ENCODE data around the gene DOK7. TPM values are rescaled to one million over a fixed set of nuclear protein-coding genes. Genes with fewer than 3 reads are reported as not detected.

The DOK7 gene
- total RNA-seq, 1 experiment from 2014 or later, result 7.6 TPM

- Histone ChIP-seq H3K36me3 (ENCODE audit: low read depth) (no peaks in the 10 kb centered on the region), H2AFZ (no peak overlapping the region), H3K27ac (no peak overlapping the region), H3K27me3 (ENCODE audit: insufficient read depth, low read depth) (no peaks in the 10 kb centered on the region), H3K4me3 (no peak overlapping the region), H3K79me2 (ENCODE audit: low read depth) (no peaks in the 10 kb centered on the region), H3K9me2 (ENCODE audit: insufficient read depth) (no peaks in the 10 kb centered on the region), H3K4me2 (no peak overlapping the region), H4K20me1 (ENCODE audit: insufficient read depth) (no peaks in the 10 kb centered on the region), H3K9me3 (ENCODE audit: insufficient read depth, low read depth) (no peaks in the 10 kb centered on the region), H3K4me1 (replicated peaks; ENCODE audit: insufficient read depth) (no peaks in the 10 kb centered on the region), H3F3A (ENCODE audit: insufficient read depth, low read depth) (no peaks in the 10 kb centered on the region)
- intact Hi-C loops (cut with micrococcal nuclease; ENCODE audit: unreplicated experiment), result no loop called here
- TF ChIP-seq CTCF (conservative IDR thresholded peaks at IDR 0.05) (no peak), EZH2 (IDR thresholded peaks at IDR 0.05; ENCODE audit: low read depth) (no peak)
- ChIA-PET POLR2A (ENCODE audit: unreplicated experiment) (no interaction called here), CTCF (no interaction called here)
- no peak for DNase-seq
- BruUV-seq (replicated peaks), result no TSS peak
These were observed 36.5 kb upstream of the DOK7 start for GRCh38 chr4:3426465-3427133.

GRCh38 chr4:3427134-3427476 is 36.0 kb upstream of the DOK7 start:
- DNase-seq, result no peak
- BruUV-seq (replicated peaks), result no TSS peak
- no peaks in the 10 kb centered on the region for H4K20me1 ChIP-seq (ENCODE audit: insufficient read depth)
- TF ChIP-seq CTCF (conservative IDR thresholded peaks at IDR 0.05), result no peak
- TF ChIP-seq EZH2 (IDR thresholded peaks at IDR 0.05; ENCODE audit: low read depth), result no peak
- intact Hi-C loops (cut with micrococcal nuclease; ENCODE audit: unreplicated experiment), result no loop called here
- H3K27me3 ChIP-seq (ENCODE audit: insufficient read depth, low read depth), result no peaks in the 10 kb centered on the region
- no peaks in the 10 kb centered on the region for H3F3A ChIP-seq (ENCODE audit: insufficient read depth, low read depth)
- H3K27ac ChIP-seq, result no peak overlapping the region
- H3K36me3 ChIP-seq (ENCODE audit: low read depth), result no peaks in the 10 kb centered on the region
- no peak overlapping the region for H3K4me3 ChIP-seq
- no peak overlapping the region for H3K4me2 ChIP-seq
- H2AFZ ChIP-seq, result no peak overlapping the region
- H3K79me2 ChIP-seq (ENCODE audit: low read depth), result no peaks in the 10 kb centered on the region
- no peaks in the 10 kb centered on the region for H3K9me3 ChIP-seq (ENCODE audit: insufficient read depth, low read depth)
- POLR2A ChIA-PET (ENCODE audit: unreplicated experiment), result no interaction called here
- CTCF ChIA-PET, result no interaction called here
- no peaks in the 10 kb centered on the region for H3K4me1 ChIP-seq (replicated peaks; ENCODE audit: insufficient read depth)
- H3K9me2 ChIP-seq (ENCODE audit: insufficient read depth), result no peaks in the 10 kb centered on the region

DNA sequence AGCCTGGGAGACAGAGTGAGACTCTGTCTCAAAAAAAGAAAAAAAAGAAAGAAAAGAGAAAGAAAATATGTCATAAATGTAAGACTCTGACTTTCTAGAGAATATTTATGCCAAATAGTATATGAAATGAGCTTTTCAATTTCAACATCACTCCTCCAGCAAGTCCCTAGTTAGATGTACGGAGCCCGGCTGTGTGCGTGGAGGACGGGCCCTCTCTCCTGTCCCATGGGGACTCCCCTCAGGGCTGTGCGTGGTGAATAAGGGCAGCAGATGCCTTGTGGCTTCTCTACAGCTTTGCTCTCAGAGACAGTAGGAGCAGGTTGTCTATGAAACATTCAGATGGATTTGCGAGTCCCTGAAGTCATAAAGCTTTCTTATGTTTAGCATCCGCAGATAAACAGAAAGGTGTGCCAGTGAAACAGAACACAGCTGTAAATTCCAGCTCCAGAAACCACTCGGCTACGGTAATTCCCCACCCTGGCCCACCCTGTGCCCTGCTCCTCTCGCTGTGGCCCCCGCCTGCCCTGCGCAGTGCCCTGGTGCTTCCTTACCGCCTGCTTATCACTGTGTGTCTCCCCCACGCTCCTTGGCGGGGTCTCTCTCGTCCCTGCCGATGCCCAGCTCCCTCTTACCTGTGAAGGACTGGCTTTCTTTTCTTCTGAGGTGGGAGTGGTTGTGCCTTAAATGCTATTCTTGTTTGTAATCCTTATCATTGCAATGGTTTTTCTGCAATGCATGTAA is 35.2 kb upstream of the DOK7 start:
- H4K20me1 ChIP-seq (ENCODE audit: insufficient read depth), result no peaks in the 10 kb centered on the region
- H3K27me3 ChIP-seq (ENCODE audit: insufficient read depth, low read depth), result no peaks in the 10 kb centered on the region
- H3K9me2 ChIP-seq (ENCODE audit: insufficient read depth), result no peaks in the 10 kb centered on the region
- no peaks in the 10 kb centered on the region for H3K79me2 ChIP-seq (ENCODE audit: low read depth)
- no peak overlapping the region for H3K27ac ChIP-seq
- no peak overlapping the region for H3K4me2 ChIP-seq
- no peaks in the 10 kb centered on the region for H3F3A ChIP-seq (ENCODE audit: insufficient read depth, low read depth)
- no peaks in the 10 kb centered on the region for H3K4me1 ChIP-seq (replicated peaks; ENCODE audit: insufficient read depth)
- no TSS peak for BruUV-seq (replicated peaks)
- no peak overlapping the region for H3K4me3 ChIP-seq
- intact Hi-C loops (cut with micrococcal nuclease; ENCODE audit: unreplicated experiment), result no loop called here
- CTCF ChIA-PET, result no interaction called here
- TF ChIP-seq EZH2 (IDR thresholded peaks at IDR 0.05; ENCODE audit: low read depth) (no peak), CTCF (conservative IDR thresholded peaks at IDR 0.05) (no peak)
- no peak for DNase-seq
- H2AFZ ChIP-seq, result no peak overlapping the region
- POLR2A ChIA-PET (ENCODE audit: unreplicated experiment), result no interaction called here
- no peaks in the 10 kb centered on the region for H3K36me3 ChIP-seq (ENCODE audit: low read depth)
- no peaks in the 10 kb centered on the region for H3K9me3 ChIP-seq (ENCODE audit: insufficient read depth, low read depth)

Measured in PC-9 (cell line).